Measurements from ENCODE around the gene MAN2A1.

The MAN2A1 gene

GRCh38 chr5:109706095-109706494 lies 16.4 kb downstream of the MAN2A1 start:
- Histone ChIP-seq H3K27me3 (replicated peaks; ENCODE audit: control insufficient read depth, insufficient read depth, low read length) (no peaks in the 10 kb centered on the region), H3K4me3 (replicated peaks; ENCODE audit: low read depth, low read length) (no peak overlapping the region), H3K36me3 (ENCODE audit: control insufficient read depth, insufficient read depth, low read length) (no peaks in the 10 kb centered on the region)
- no peak for DNase-seq (ENCODE audit: extremely low read depth, insufficient read length)
- TF ChIP-seq, protein P1, sequence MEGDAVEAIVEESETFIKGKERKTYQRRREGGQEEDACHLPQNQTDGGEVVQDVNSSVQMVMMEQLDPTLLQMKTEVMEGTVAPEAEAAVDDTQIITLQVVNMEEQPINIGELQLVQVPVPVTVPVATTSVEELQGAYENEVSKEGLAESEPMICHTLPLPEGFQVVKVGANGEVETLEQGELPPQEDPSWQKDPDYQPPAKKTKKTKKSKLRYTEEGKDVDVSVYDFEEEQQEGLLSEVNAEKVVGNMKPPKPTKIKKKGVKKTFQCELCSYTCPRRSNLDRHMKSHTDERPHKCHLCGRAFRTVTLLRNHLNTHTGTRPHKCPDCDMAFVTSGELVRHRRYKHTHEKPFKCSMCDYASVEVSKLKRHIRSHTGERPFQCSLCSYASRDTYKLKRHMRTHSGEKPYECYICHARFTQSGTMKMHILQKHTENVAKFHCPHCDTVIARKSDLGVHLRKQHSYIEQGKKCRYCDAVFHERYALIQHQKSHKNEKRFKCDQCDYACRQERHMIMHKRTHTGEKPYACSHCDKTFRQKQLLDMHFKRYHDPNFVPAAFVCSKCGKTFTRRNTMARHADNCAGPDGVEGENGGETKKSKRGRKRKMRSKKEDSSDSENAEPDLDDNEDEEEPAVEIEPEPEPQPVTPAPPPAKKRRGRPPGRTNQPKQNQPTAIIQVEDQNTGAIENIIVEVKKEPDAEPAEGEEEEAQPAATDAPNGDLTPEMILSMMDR (IDR thresholded peaks at IDR 0.05; ENCODE audit: insufficient read depth, low read length, poor library complexity, severe bottlenecking), result no peak

- TF ChIP-seq, protein P1 (IDR thresholded peaks at IDR 0.05; ENCODE audit: insufficient read depth, low read length, poor library complexity, severe bottlenecking), result no peak
- Histone ChIP-seq H3K27me3 (replicated peaks; ENCODE audit: control insufficient read depth, insufficient read depth, low read length) (no peaks in the 10 kb centered on the region), H3K4me3 (replicated peaks; ENCODE audit: low read depth, low read length) (no peak overlapping the region), H3K36me3 (ENCODE audit: control insufficient read depth, insufficient read depth, low read length) (no peaks in the 10 kb centered on the region)
- no peak for DNase-seq (ENCODE audit: extremely low read depth, insufficient read length)
These were observed 17.8 kb downstream of the MAN2A1 start for GRCh38 chr5:109707531-109707930.

GRCh38 chr5:109708813-109709212 lies 19.1 kb downstream of the MAN2A1 start:
- no peak for DNase-seq (ENCODE audit: extremely low read depth, insufficient read length)
- TF ChIP-seq, protein P1 (IDR thresholded peaks at IDR 0.05; ENCODE audit: insufficient read depth, low read length, poor library complexity, severe bottlenecking), result no peak
- Histone ChIP-seq H3K27me3 (replicated peaks; ENCODE audit: control insufficient read depth, insufficient read depth, low read length) (no peaks in the 10 kb centered on the region), H3K36me3 (ENCODE audit: control insufficient read depth, insufficient read depth, low read length) (no peaks in the 10 kb centered on the region), H3K4me3 (replicated peaks; ENCODE audit: low read depth, low read length) (no peak overlapping the region)

GRCh38 chr5:109709225-109709624 lies 19.5 kb downstream of the MAN2A1 start:
- Histone ChIP-seq H3K27me3 (replicated peaks; ENCODE audit: control insufficient read depth, insufficient read depth, low read length) (no peaks in the 10 kb centered on the region), H3K36me3 (ENCODE audit: control insufficient read depth, insufficient read depth, low read length) (no peaks in the 10 kb centered on the region), H3K4me3 (replicated peaks; ENCODE audit: low read depth, low read length) (no peak overlapping the region)
- no peak for DNase-seq (ENCODE audit: extremely low read depth, insufficient read length)
- TF ChIP-seq, protein P1 (IDR thresholded peaks at IDR 0.05; ENCODE audit: insufficient read depth, low read length, poor library complexity, severe bottlenecking), result no peak

GRCh38 chr5:109711673-109712072 lies 21.9 kb downstream of the MAN2A1 start:
- H3K36me3 ChIP-seq (ENCODE audit: control insufficient read depth, insufficient read depth, low read length), result no peaks in the 10 kb centered on the region; the same call in 1 of the 2 replicates
- TF ChIP-seq, protein P1 (IDR thresholded peaks at IDR 0.05; ENCODE audit: insufficient read depth, low read length, poor library complexity, severe bottlenecking), result no peak
- H3K4me3 ChIP-seq (replicated peaks; ENCODE audit: low read depth, low read length), result no peak overlapping the region
- no peaks in the 10 kb centered on the region for H3K27me3 ChIP-seq (replicated peaks; ENCODE audit: control insufficient read depth, insufficient read depth, low read length)
- no peak for DNase-seq (ENCODE audit: extremely low read depth, insufficient read length)

DNA sequence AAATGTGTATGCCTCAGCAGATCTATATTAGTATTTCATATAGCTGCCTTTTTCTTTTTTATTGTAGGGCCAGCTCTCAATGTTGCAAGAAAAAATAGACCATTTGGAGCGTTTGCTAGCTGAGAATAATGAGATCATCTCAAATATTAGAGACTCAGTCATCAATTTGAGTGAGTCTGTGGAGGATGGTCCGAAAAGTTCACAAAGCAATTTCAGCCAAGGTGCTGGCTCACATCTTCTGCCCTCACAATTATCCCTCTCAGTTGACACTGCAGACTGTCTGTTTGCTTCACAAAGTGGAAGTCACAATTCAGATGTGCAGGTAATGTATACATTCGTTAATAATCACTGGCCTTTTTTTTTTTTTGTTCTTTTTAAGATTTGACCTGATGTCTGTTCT lies 23.7 kb downstream of the MAN2A1 start:
- Histone ChIP-seq H3K27me3 (replicated peaks; ENCODE audit: control insufficient read depth, insufficient read depth, low read length) (no peaks in the 10 kb centered on the region), H3K4me3 (replicated peaks; ENCODE audit: low read depth, low read length) (no peak overlapping the region), H3K36me3 (ENCODE audit: control insufficient read depth, insufficient read depth, low read length) (no peaks in the 10 kb centered on the region; the same call in 1 of the 2 replicates)
- no peak for DNase-seq (ENCODE audit: extremely low read depth, insufficient read length)
- TF ChIP-seq, protein P1 (IDR thresholded peaks at IDR 0.05; ENCODE audit: insufficient read depth, low read length, poor library complexity, severe bottlenecking), result no peak
